HG03103 (cell line): ENCODE data around the gene PHF21A.
"Not testable (repeated sequence)": the region's sequence is repeated elsewhere in the genome, so short reads cannot be mapped to it uniquely, and the experiment has no call there.

Source experiments
- ATAC-seq: cut with Tn5 transposase; IDR thresholded peaks from one replicate; pipeline ENCODE4 v1.9.1; 2021; ENCODE audit warnings: low read depth; ENCODE audit not compliant: unreplicated experiment

Gene PHF21A

GRCh38 chr11:45994371-45995341 is 126.6 kb downstream of the PHF21A start:
- ATAC-seq: no peak

GRCh38 chr11:45993531-45994001 is 127.7 kb downstream of the PHF21A start:
- ATAC-seq: no peak

- ATAC-seq: no peak
These were observed 132.3 kb downstream of the PHF21A start for GRCh38 chr11:45988921-45989320.

- no peak for ATAC-seq
These were observed 136.0 kb downstream of the PHF21A start for GRCh38 chr11:45985212-45985611.

GRCh38 chr11:45984192-45984591 is 137.1 kb downstream of the PHF21A start:
- no peak for ATAC-seq

GRCh38 chr11:45983471-45983845 is 137.8 kb downstream of the PHF21A start:
- no peak for ATAC-seq

- no peak for ATAC-seq
These were observed 138.4 kb downstream of the PHF21A start for GRCh38 chr11:45982656-45983470.

- ATAC-seq: not testable (repeated sequence)
These were observed 139.4 kb downstream of the PHF21A start for GRCh38 chr11:45981826-45982225.

GRCh38 chr11:45974806-45975205 is 146.4 kb downstream of the PHF21A start:
- no peak for ATAC-seq

- ATAC-seq: no peak
These were observed 147.7 kb downstream of the PHF21A start for GRCh38 chr11:45973601-45974000.

GRCh38 chr11:45968901-45969300 is 152.4 kb downstream of the PHF21A start:
- no peak for ATAC-seq

GRCh38 chr11:45967506-45967905 is 153.7 kb downstream of the PHF21A start:
- ATAC-seq: no peak

- ATAC-seq: no peak
These were observed 156.3 kb downstream of the PHF21A start for GRCh38 chr11:45964911-45965389.

- no peak for ATAC-seq
These were observed 159.5 kb downstream of the PHF21A start for GRCh38 chr11:45961751-45962240.

GRCh38 chr11:45960387-45961095 is 160.7 kb downstream of the PHF21A start:
- no peak for ATAC-seq

GRCh38 chr11:45959851-45960250 is 161.4 kb downstream of the PHF21A start:
- no peak for ATAC-seq

GRCh38 chr11:45949992-45950407 is 171.3 kb downstream of the PHF21A start:
- ATAC-seq: no peak

- ATAC-seq: no peak
These were observed 172.9 kb downstream of the PHF21A start for GRCh38 chr11:45948356-45948755.

- ATAC-seq: no peak
These were observed 173.4 kb downstream of the PHF21A start for GRCh38 chr11:45947885-45948284.

- ATAC-seq: no peak
These were observed 175.8 kb downstream of the PHF21A start for GRCh38 chr11:45945397-45945999.
